Liver (tissue), 9 donors: Measurements from ENCODE around the gene COL6A6. TPM values are rescaled to one million over a fixed set of nuclear protein-coding genes. Genes with fewer than 3 reads are reported as not detected.
"Not testable (repeated sequence)": the region's sequence is repeated elsewhere in the genome, so short reads cannot be mapped to it uniquely, and the experiment has no call there.

Source experiments
- DNase-seq: peaks from one replicate; pipeline ENCODE4 v3.0.0-alpha.2; 2017; ENCODE audit warnings: low spot score
- H3K27ac ChIP-seq, 2 donors: one replicate each; pipeline ENCODE4 v1.7.0; 2013; ENCODE audit warnings: inconsistent platforms in 2 of 2, low read length in 2 of 2, control low read depth in 1 of 2, low read depth in 1 of 2, mild to moderate bottlenecking in 1 of 2
- H3K27me3 ChIP-seq, 4 donors: one replicate each; pipeline versions ENCODE4 v1.6.1 to v1.7.0; 2013; ENCODE audit warnings: low read length in 3 of 4, inconsistent platforms in 1 of 4, mild to moderate bottlenecking in 1 of 4, moderate library complexity in 1 of 4; ENCODE audit not compliant: control insufficient read depth in 4 of 4, insufficient read depth in 4 of 4
- H3K36me3 ChIP-seq, 4 donors: one replicate each; pipeline versions ENCODE4 v1.6.1 to v1.7.0; 2013; ENCODE audit warnings: low read length in 3 of 4, mild to moderate bottlenecking in 3 of 4, low read depth in 1 of 4, moderate library complexity in 1 of 4; ENCODE audit not compliant: control insufficient read depth in 4 of 4, insufficient read depth in 3 of 4
- H3K4me1 ChIP-seq, 4 donors: one replicate each; pipeline versions ENCODE4 v1.6.1 to v1.7.0; 2013; ENCODE audit warnings: low read length in 3 of 4, mild to moderate bottlenecking in 3 of 4, moderate library complexity in 1 of 4; ENCODE audit not compliant: control insufficient read depth in 4 of 4, insufficient read depth in 4 of 4
- H3K4me3 ChIP-seq, 3 donors: one replicate each; pipeline versions ENCODE4 v1.6.1 to v1.7.0; 2013; ENCODE audit warnings: low read length in 3 of 3, control low read depth in 1 of 3, low read depth in 1 of 3, mild to moderate bottlenecking in 1 of 3
- H3K9ac ChIP-seq, 2 donors: one replicate each; pipeline ENCODE4 v1.7.0; 2013; ENCODE audit warnings: low read length in 2 of 2, mild to moderate bottlenecking in 2 of 2, moderate library complexity in 2 of 2, control low read depth in 1 of 2, low read depth in 1 of 2
- H3K9me3 ChIP-seq, 4 donors: one replicate each; pipeline versions ENCODE4 v1.6.1 to v1.7.0; 2013; ENCODE audit warnings: low read length in 3 of 4; ENCODE audit not compliant: control insufficient read depth in 4 of 4
- ATF3 ChIP-seq: IDR thresholded peaks from 2 replicates; pipeline ENCODE4 v1.6.1; 2016; ENCODE audit warnings: antibody characterized with exemption
- CTCF ChIP-seq: fragments of 150-350 bp; IDR thresholded peaks from 2 replicates; pipeline ENCODE4 v1.5.1; 2017; ENCODE audit warnings: improper control_type of control experiment, low read depth, low read length; ENCODE audit not compliant: missing input control
- EGR1 ChIP-seq, 2 donors: IDR thresholded peaks; 2 replicates each; pipeline ENCODE4 v1.6.1; 2016 to 2018; ENCODE audit warnings: antibody characterized with exemption in 2 of 2, low read depth in 2 of 2
- FOXA1 ChIP-seq: IDR thresholded peaks from 2 replicates; pipeline ENCODE4 v1.6.1; 2016; ENCODE audit warnings: antibody characterized with exemption
- GABPA ChIP-seq, 2 donors: IDR thresholded peaks in 1 of 2; conservative IDR thresholded peaks in 1 of 2; 2 replicates each; pipeline ENCODE4 v1.6.1; 2016; ENCODE audit warnings: antibody characterized with exemption in 2 of 2, mild to moderate bottlenecking in 1 of 2, moderate library complexity in 1 of 2
- HNF4A ChIP-seq, 2 donors: conservative IDR thresholded peaks; 2 replicates each; pipeline ENCODE4 v1.6.1; 2016; ENCODE audit warnings: antibody characterized with exemption in 2 of 2, mild to moderate bottlenecking in 2 of 2
- JUND ChIP-seq, 2 donors: IDR thresholded peaks; 2 replicates each; pipeline ENCODE4 v1.6.1; 2016; ENCODE audit warnings: antibody characterized with exemption in 2 of 2
- MAX ChIP-seq: IDR thresholded peaks from 2 replicates; pipeline ENCODE4 v1.6.1; 2016; ENCODE audit warnings: antibody characterized with exemption
- NR2F2 ChIP-seq: IDR thresholded peaks from 2 replicates; pipeline ENCODE4 v1.6.1; 2016; ENCODE audit warnings: antibody characterized with exemption
- RAD21 ChIP-seq, 2 donors: IDR thresholded peaks; 2 replicates each; pipeline ENCODE4 v1.6.1; 2016; ENCODE audit warnings: antibody characterized with exemption in 2 of 2, mild to moderate bottlenecking in 2 of 2
- REST ChIP-seq: IDR thresholded peaks from 2 replicates; pipeline ENCODE4 v1.6.1; 2016; ENCODE audit warnings: antibody characterized with exemption, mild to moderate bottlenecking
- RXRA ChIP-seq, 2 donors: IDR thresholded peaks; 2 replicates each; pipeline ENCODE4 v1.6.1; 2017 to 2018; ENCODE audit warnings: antibody characterized with exemption in 2 of 2, mild to moderate bottlenecking in 1 of 2
- TAF1 ChIP-seq: conservative IDR thresholded peaks from 2 replicates; pipeline ENCODE4 v1.6.1; 2016; ENCODE audit warnings: antibody characterized with exemption, mild to moderate bottlenecking
- ZBTB33 ChIP-seq: IDR thresholded peaks from 2 replicates; pipeline ENCODE4 v1.6.1; 2016; ENCODE audit warnings: antibody characterized with exemption
- WGBS: extraction: QIAGEN DNeasy Blood & Tissue Kit; methylation state at CpG from one replicate; pipeline ENCODE4 v1.1.7; 2013; 5-methylcytosine and 5-hydroxymethylcytosine counted together
- polyA plus RNA-seq, 2 donors: library from polyadenylated mRNA; stranded (reverse) in 1 of 2; unstranded in 1 of 2; fragments of 200-250 nt in 1 of 2; fragments of >200 nt in 1 of 2; fragmentation: Nextera tagmentation in 1 of 2; extraction: Ambion mirVana in 1 of 2; gene quantifications; one replicate each; pipeline versions ENCODE4 v1.2.1 to v1.2.3, GENCODE V29; 2013 to 2015
- total RNA-seq, 2 donors: library from RNA; depleted of rRNA; stranded (reverse); fragments of >200 nt; gene quantifications; one replicate each; pipeline ENCODE4 v1.2.3, GENCODE V29; 2014
- donor health status: healthy.
- donor health status: healthy.
- donor health status: healthy.
- donor health status: healthy.
- donor health status: healthy.

COL6A6 gene
- total and polyA plus RNA-seq, 4 donors, result 0.26 to 0.92 (median 0.43) TPM

GRCh38 chr3:130546920-130547679 lies 30.1 kb downstream of the COL6A6 start:
- DNase-seq, result no peak

GRCh38 chr3:130547680-130548065 lies 30.7 kb downstream of the COL6A6 start:
- not testable (repeated sequence) for H3K27me3 ChIP-seq

More at GRCh38 chr3:130546920-130547679, 30.1 kb downstream of the COL6A6 start:
- H3K4me3 ChIP-seq, result no peak overlapping the region
- WGBS, result 92% methylated on average over 29 of the region's 29 CpGs
- no peak overlapping the region for H3K9ac ChIP-seq
- H3K27me3 ChIP-seq, result no peaks in the 10 kb centered on the region
- H3K9me3 ChIP-seq, result peaks cover 0 to 3% (median 0%) of the 10 kb centered on the region in 4 donors
- H3K4me1 ChIP-seq, result no peaks in the 10 kb centered on the region
- H3K27ac ChIP-seq, result no peak overlapping the region
- TF ChIP-seq EGR1 (IDR thresholded peaks at IDR 0.05; ENCODE audit: low read depth in 2 of 2), result no peak
- no peak for TF ChIP-seq ATF3
- no peak for TF ChIP-seq RXRA (IDR thresholded peaks at IDR 0.05)
- TF ChIP-seq TAF1, result no peak
- TF ChIP-seq REST, result no peak
- TF ChIP-seq ZBTB33, result no peak
- no peak for TF ChIP-seq HNF4A (conservative IDR thresholded peaks at IDR 0.05)
- TF ChIP-seq NR2F2, result no peak
- TF ChIP-seq GABPA (IDR thresholded peaks at IDR 0.05 in 1 of 2, conservative IDR thresholded peaks at IDR 0.05 in 1 of 2), result no peak
- TF ChIP-seq FOXA1, result no peak
- no peak for TF ChIP-seq CTCF
- TF ChIP-seq JUND (IDR thresholded peaks at IDR 0.05), result no peak
- TF ChIP-seq RAD21 (IDR thresholded peaks at IDR 0.05), result no peak
- TF ChIP-seq MAX, result no peak
- H3K36me3 ChIP-seq, result no peaks in the 10 kb centered on the region

More at GRCh38 chr3:130547680-130548065, 30.7 kb downstream of the COL6A6 start:
- H3K4me1 ChIP-seq, H3K27ac ChIP-seq, H3K9ac ChIP-seq, DNase-seq, H3K9me3 ChIP-seq, H3K4me3 ChIP-seq, H3K36me3 ChIP-seq: not testable (repeated sequence)
- 83% methylated on average over 9 of the region's 9 CpGs for WGBS
